Endothelial cell of umbilical vein (primary cell): ENCODE measurements around the gene TPD52L3. TPM values are rescaled to one million over a fixed set of nuclear protein-coding genes. Genes with fewer than 3 reads are reported as not detected.

Experiments
- BruUV-seq: library from RNA; stranded (reverse); fragments of 400-500 nt; replicated peaks from 2 replicates; lab custom pipeline; 2021; lab: Mats Ljungman, UMichigan
- CTCF ChIA-PET: fragments of 300-600, 350-600 bp; sonication (Branson Sonifier 250); formaldehyde crosslinking; loops from one replicate; lab custom pipeline; 2021; ENCODE audit warnings: antibody characterized with exemption, inconsistent platforms; lab: Charles Lee
- POLR2A ChIA-PET: fragments of 300-600, 350-600 bp; sonication (Branson Sonifier 250); formaldehyde crosslinking; loops from one replicate; lab custom pipeline; 2021; ENCODE audit warnings: antibody characterized with exemption, inconsistent platforms; lab: Charles Lee
- DNase-seq: peaks from one replicate; pipeline ENCODE4 v3.0.0-alpha.2; 2011; ENCODE audit warnings: low read depth, low spot score
- FAIRE-seq: peaks from 2 replicates; lab custom pipeline; 2011; peaks lifted over from hg19 to GRCh38; lab: Jason Lieb, UNC
- H2AFZ ChIP-seq: 2 replicates; pipeline ENCODE4 v1.6.0; 2012; ENCODE audit warnings: low read depth, low read length, control low read depth, inconsistent platforms
- H3K27ac ChIP-seq: 2 replicates; pipeline ENCODE4 v1.5.1; 2011; ENCODE audit warnings: low read depth, mild to moderate bottlenecking, control low read depth, low read length, moderate library complexity; ENCODE audit not compliant: insufficient read depth
- H3K27me3 ChIP-seq, 2 experiments: 2 replicates each; pipeline versions ENCODE4 v1.6.0 to v1.6.1; 2011; ENCODE audit warnings: low read length in 2 of 2, mixed read lengths in 1 of 2; ENCODE audit not compliant: control insufficient read depth in 2 of 2, insufficient read depth in 2 of 2
- H3K36me3 ChIP-seq, 2 experiments: 2 replicates in 1 of 2; 3 replicates in 1 of 2; pipeline ENCODE4 v1.5.1; 2011; ENCODE audit warnings: low read length in 2 of 2, mild to moderate bottlenecking in 1 of 2, moderate library complexity in 1 of 2; ENCODE audit not compliant: control insufficient read depth in 2 of 2, insufficient read depth in 2 of 2; ENCODE audit errors: extremely low read depth in 1 of 2
- H3K4me1 ChIP-seq: 3 replicates; pipeline ENCODE4 v1.5.1; 2011; ENCODE audit warnings: mild to moderate bottlenecking, low read length; ENCODE audit not compliant: control insufficient read depth, insufficient read depth; ENCODE audit errors: extremely low read depth
- H3K4me2 ChIP-seq: 2 replicates; pipeline ENCODE4 v1.6.1; 2011; ENCODE audit warnings: low read length, control low read depth, mixed read lengths; ENCODE audit not compliant: insufficient read depth
- H3K4me3 ChIP-seq, 3 experiments: fragments of 200-600 bp in 1 of 3; sonication (generic), shearing (Covaris generic) in 1 of 3; replicated peaks in 1 of 3; 2 replicates each; pipeline ENCODE4 v1.5.1; 2011 to 2016; ENCODE audit warnings: control low read depth in 3 of 3, low read length in 3 of 3, mild to moderate bottlenecking in 2 of 3, inconsistent platforms in 1 of 3, low read depth in 1 of 3, moderate library complexity in 1 of 3; ENCODE audit not compliant: insufficient read depth in 1 of 3
- H3K79me2 ChIP-seq: 2 replicates; pipeline ENCODE4 v1.6.0; 2012; ENCODE audit warnings: low read length, inconsistent platforms; ENCODE audit not compliant: control insufficient read depth, insufficient read depth
- H3K9ac ChIP-seq: replicated peaks from 2 replicates; pipeline ENCODE3; 2011; ENCODE audit warnings: low read length, control low read depth; ENCODE audit not compliant: insufficient read depth; ENCODE audit errors: extremely low read depth
- H3K9me1 ChIP-seq: replicated peaks from 3 replicates; pipeline ENCODE4 v1.6.0; 2011; ENCODE audit warnings: mild to moderate bottlenecking, low read length; ENCODE audit not compliant: control insufficient read depth, insufficient read depth; ENCODE audit errors: extremely low read depth
- H3K9me3 ChIP-seq: replicated peaks from 2 replicates; pipeline ENCODE4 v1.5.1; 2012; ENCODE audit warnings: low read length, inconsistent platforms; ENCODE audit not compliant: control insufficient read depth, insufficient read depth
- H4K20me1 ChIP-seq: replicated peaks from 2 replicates; pipeline ENCODE3; 2011; ENCODE audit warnings: mild to moderate bottlenecking, low read length; ENCODE audit not compliant: control insufficient read depth, insufficient read depth; ENCODE audit errors: extremely low read depth
- EZH2 ChIP-seq: IDR thresholded peaks from 2 replicates; pipeline ENCODE4 v1.6.1; 2012; ENCODE audit warnings: borderline replicate concordance, low read depth, mild to moderate bottlenecking, moderate library complexity, low read length, inconsistent platforms; ENCODE audit not compliant: severe bottlenecking
- FOS ChIP-seq: IDR thresholded peaks from 2 replicates; pipeline ENCODE4 v1.6.1; 2011; ENCODE audit warnings: mild to moderate bottlenecking, low read length, moderate library complexity, borderline replicate concordance; ENCODE audit not compliant: insufficient read depth
- GATA2 ChIP-seq: IDR thresholded peaks from 2 replicates; pipeline ENCODE4 v1.7.0; 2011; ENCODE audit warnings: low read depth, mild to moderate bottlenecking, moderate library complexity, mixed read lengths, low read length; ENCODE audit not compliant: insufficient read length, insufficient read depth
- JUN ChIP-seq: IDR thresholded peaks from 2 replicates; pipeline ENCODE4 v1.6.1; 2011; ENCODE audit warnings: borderline replicate concordance, low read depth; ENCODE audit not compliant: insufficient read length, insufficient read depth
- MAX ChIP-seq: IDR thresholded peaks from 2 replicates; pipeline ENCODE4 v1.6.1; 2011; ENCODE audit not compliant: insufficient read depth, insufficient read length
- MYC ChIP-seq: IDR thresholded peaks from one replicate; pipeline ENCODE4 v1.6.1; 2011; ENCODE audit warnings: mild to moderate bottlenecking, low read depth, low read length
- POLR2A ChIP-seq: IDR thresholded peaks from 2 replicates; pipeline ENCODE4 v1.6.1; 2012; ENCODE audit warnings: low read depth, mild to moderate bottlenecking, control low read depth, low read length
- POLR2AphosphoS5 ChIP-seq: IDR thresholded peaks from 2 replicates; pipeline ENCODE4 v1.6.1; 2012; ENCODE audit warnings: low read depth, mild to moderate bottlenecking, control low read depth, low read length, moderate library complexity; ENCODE audit not compliant: insufficient read depth
- dilution Hi-C: fragments of 300-500 bp; cut with MboI; formaldehyde crosslinking; loops from one replicate; pipeline ENCODE4 v1.15.0; 2019; ENCODE audit warnings: low sequenced_read_pairs; ENCODE audit not compliant: extremely low pct_ligation_motif_present
- intact Hi-C: fragments of 100-400 bp; cut with micrococcal nuclease; formaldehyde crosslinking; loops from one replicate; pipeline ENCODE4 v1.10.0; 2022
- polyA plus RNA-seq, 4 experiments: library from polyadenylated mRNA; depleted of rRNA in 3 of 4; stranded (reverse) in 3 of 4; unstranded in 1 of 4; fragments of >200 nt; gene quantifications; 2 replicates each; pipeline versions ENCODE4 v1.2.1 to v1.2.3, GENCODE V29; 2011 to 2012; ENCODE audit warnings: missing spikeins in 1 of 4
- total RNA-seq: library from RNA; stranded (reverse); gene quantifications from 2 replicates; pipeline ENCODE4 v1.2.3, GENCODE V29; 2021
- TF ChIP-seq, protein P1 (sequence below), 2 donors: IDR thresholded peaks; 1 replicate in 1 of 2; 2 replicates in 1 of 2; pipeline ENCODE4 v1.5.1; 2011; ENCODE audit warnings: low read length in 2 of 2, mild to moderate bottlenecking in 2 of 2, moderate library complexity in 2 of 2, control low read depth in 1 of 2, inconsistent platforms in 1 of 2, low read depth in 1 of 2; ENCODE audit not compliant: insufficient read depth in 1 of 2; ENCODE audit errors: extremely low read depth in 1 of 2

The TPD52L3 gene
- total and polyA plus RNA-seq, 2 donors (not counting 3 experiments of a cell fraction or from before 2014, with no cell fraction given), result not detected

- intact Hi-C loops, result loop anchor here (10.0 kb wide), 1 partner anchor 143 kb away; no protein-coding TSS in a partner anchor
- no peaks in the 10 kb centered on the region for H3K79me2 ChIP-seq
- no peaks in the 10 kb centered on the region for H4K20me1 ChIP-seq
- H3K27me3 ChIP-seq, result no peaks in the 10 kb centered on the region
- H3K4me2 ChIP-seq, result no peak overlapping the region
- peaks cover 4% of the 10 kb centered on the region for H3K4me1 ChIP-seq
- DNase-seq (no peak), FAIRE-seq (peak; percentile 12)
- dilution Hi-C loops, result no loop called here
- ChIA-PET POLR2A (no interaction called here), CTCF (interaction anchor here (1.3 to 2.8 kb wide), 4 partner anchors 75 to 297 kb away, joined by 3 to 12 read pairs (median 7); no protein-coding TSS in a partner anchor)
- H3K36me3 ChIP-seq, result no peaks in the 10 kb centered on the region
- no peaks in the 10 kb centered on the region for H3K9me3 ChIP-seq
- H3K9ac ChIP-seq, result no peak overlapping the region
- H2AFZ ChIP-seq, result no peak overlapping the region
- no TSS peak for BruUV-seq
- H3K4me3 ChIP-seq, result no peak overlapping the region
- TF ChIP-seq GATA2 (no peak), JUN (no peak), MYC (no peak), MAX (no peak), POLR2A (no peak), EZH2 (no peak), FOS (no peak), POLR2AphosphoS5 (no peak)
- TF ChIP-seq, protein P1, sequence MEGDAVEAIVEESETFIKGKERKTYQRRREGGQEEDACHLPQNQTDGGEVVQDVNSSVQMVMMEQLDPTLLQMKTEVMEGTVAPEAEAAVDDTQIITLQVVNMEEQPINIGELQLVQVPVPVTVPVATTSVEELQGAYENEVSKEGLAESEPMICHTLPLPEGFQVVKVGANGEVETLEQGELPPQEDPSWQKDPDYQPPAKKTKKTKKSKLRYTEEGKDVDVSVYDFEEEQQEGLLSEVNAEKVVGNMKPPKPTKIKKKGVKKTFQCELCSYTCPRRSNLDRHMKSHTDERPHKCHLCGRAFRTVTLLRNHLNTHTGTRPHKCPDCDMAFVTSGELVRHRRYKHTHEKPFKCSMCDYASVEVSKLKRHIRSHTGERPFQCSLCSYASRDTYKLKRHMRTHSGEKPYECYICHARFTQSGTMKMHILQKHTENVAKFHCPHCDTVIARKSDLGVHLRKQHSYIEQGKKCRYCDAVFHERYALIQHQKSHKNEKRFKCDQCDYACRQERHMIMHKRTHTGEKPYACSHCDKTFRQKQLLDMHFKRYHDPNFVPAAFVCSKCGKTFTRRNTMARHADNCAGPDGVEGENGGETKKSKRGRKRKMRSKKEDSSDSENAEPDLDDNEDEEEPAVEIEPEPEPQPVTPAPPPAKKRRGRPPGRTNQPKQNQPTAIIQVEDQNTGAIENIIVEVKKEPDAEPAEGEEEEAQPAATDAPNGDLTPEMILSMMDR (IDR thresholded peaks at IDR 0.05; ENCODE audit: extremely low read depth in 1 of 2, insufficient read depth in 1 of 2, low read depth in 1 of 2, low read length in 2 of 2), result no peak
- H3K27ac ChIP-seq, result no peak overlapping the region
- H3K9me1 ChIP-seq, result no peaks in the 10 kb centered on the region
Observed at GRCh38 chr9:6351737-6352136, 23.6 kb downstream of the TPD52L3 start.
